Liver (tissue), 9 donors: Measurements from ENCODE around the gene BEGAIN. TPM values are rescaled to one million over a fixed set of nuclear protein-coding genes. Genes with fewer than 3 reads are reported as not detected.

Experiments used
- DNase-seq: peaks from one replicate; pipeline ENCODE4 v3.0.0-alpha.2; 2017; ENCODE audit warnings: low spot score
- H3K27ac ChIP-seq, 2 donors: one replicate each; pipeline ENCODE4 v1.7.0; 2013; ENCODE audit warnings: inconsistent platforms in 2 of 2, low read length in 2 of 2, control low read depth in 1 of 2, low read depth in 1 of 2, mild to moderate bottlenecking in 1 of 2
- H3K27me3 ChIP-seq, 4 donors: one replicate each; pipeline versions ENCODE4 v1.6.1 to v1.7.0; 2013; ENCODE audit warnings: low read length in 3 of 4, inconsistent platforms in 1 of 4, mild to moderate bottlenecking in 1 of 4, moderate library complexity in 1 of 4; ENCODE audit not compliant: control insufficient read depth in 4 of 4, insufficient read depth in 4 of 4
- H3K36me3 ChIP-seq, 4 donors: one replicate each; pipeline versions ENCODE4 v1.6.1 to v1.7.0; 2013; ENCODE audit warnings: low read length in 3 of 4, mild to moderate bottlenecking in 3 of 4, low read depth in 1 of 4, moderate library complexity in 1 of 4; ENCODE audit not compliant: control insufficient read depth in 4 of 4, insufficient read depth in 3 of 4
- H3K4me1 ChIP-seq, 4 donors: one replicate each; pipeline versions ENCODE4 v1.6.1 to v1.7.0; 2013; ENCODE audit warnings: low read length in 3 of 4, mild to moderate bottlenecking in 3 of 4, moderate library complexity in 1 of 4; ENCODE audit not compliant: control insufficient read depth in 4 of 4, insufficient read depth in 4 of 4
- H3K4me3 ChIP-seq, 3 donors: one replicate each; pipeline versions ENCODE4 v1.6.1 to v1.7.0; 2013; ENCODE audit warnings: low read length in 3 of 3, control low read depth in 1 of 3, low read depth in 1 of 3, mild to moderate bottlenecking in 1 of 3
- H3K9ac ChIP-seq, 2 donors: one replicate each; pipeline ENCODE4 v1.7.0; 2013; ENCODE audit warnings: low read length in 2 of 2, mild to moderate bottlenecking in 2 of 2, moderate library complexity in 2 of 2, control low read depth in 1 of 2, low read depth in 1 of 2
- H3K9me3 ChIP-seq, 4 donors: one replicate each; pipeline versions ENCODE4 v1.6.1 to v1.7.0; 2013; ENCODE audit warnings: low read length in 3 of 4; ENCODE audit not compliant: control insufficient read depth in 4 of 4
- ATF3 ChIP-seq: IDR thresholded peaks from 2 replicates; pipeline ENCODE4 v1.6.1; 2016; ENCODE audit warnings: antibody characterized with exemption
- CTCF ChIP-seq: fragments of 150-350 bp; IDR thresholded peaks from 2 replicates; pipeline ENCODE4 v1.5.1; 2017; ENCODE audit warnings: improper control_type of control experiment, low read depth, low read length; ENCODE audit not compliant: missing input control
- EGR1 ChIP-seq, 2 donors: IDR thresholded peaks; 2 replicates each; pipeline ENCODE4 v1.6.1; 2016 to 2018; ENCODE audit warnings: antibody characterized with exemption in 2 of 2, low read depth in 2 of 2
- FOXA1 ChIP-seq: IDR thresholded peaks from 2 replicates; pipeline ENCODE4 v1.6.1; 2016; ENCODE audit warnings: antibody characterized with exemption
- FOXA2 ChIP-seq: IDR thresholded peaks from 2 replicates; pipeline ENCODE4 v1.6.1; 2016; ENCODE audit warnings: antibody characterized with exemption
- GABPA ChIP-seq, 2 donors: IDR thresholded peaks in 1 of 2; conservative IDR thresholded peaks in 1 of 2; 2 replicates each; pipeline ENCODE4 v1.6.1; 2016; ENCODE audit warnings: antibody characterized with exemption in 2 of 2, mild to moderate bottlenecking in 1 of 2, moderate library complexity in 1 of 2
- HNF4A ChIP-seq, 2 donors: conservative IDR thresholded peaks; 2 replicates each; pipeline ENCODE4 v1.6.1; 2016; ENCODE audit warnings: antibody characterized with exemption in 2 of 2, mild to moderate bottlenecking in 2 of 2
- HNF4G ChIP-seq: IDR thresholded peaks from 2 replicates; pipeline ENCODE4 v1.6.1; 2016; ENCODE audit warnings: antibody characterized with exemption
- JUND ChIP-seq, 2 donors: IDR thresholded peaks; 2 replicates each; pipeline ENCODE4 v1.6.1; 2016; ENCODE audit warnings: antibody characterized with exemption in 2 of 2
- MAX ChIP-seq: IDR thresholded peaks from 2 replicates; pipeline ENCODE4 v1.6.1; 2016; ENCODE audit warnings: antibody characterized with exemption
- NR2F2 ChIP-seq: IDR thresholded peaks from 2 replicates; pipeline ENCODE4 v1.6.1; 2016; ENCODE audit warnings: antibody characterized with exemption
- RAD21 ChIP-seq, 2 donors: IDR thresholded peaks; 2 replicates each; pipeline ENCODE4 v1.6.1; 2016; ENCODE audit warnings: antibody characterized with exemption in 2 of 2, mild to moderate bottlenecking in 2 of 2
- RXRA ChIP-seq, 2 donors: IDR thresholded peaks; 2 replicates each; pipeline ENCODE4 v1.6.1; 2017 to 2018; ENCODE audit warnings: antibody characterized with exemption in 2 of 2, mild to moderate bottlenecking in 1 of 2
- SP1 ChIP-seq: IDR thresholded peaks from 2 replicates; pipeline ENCODE4 v1.6.1; 2018; ENCODE audit warnings: antibody characterized with exemption, mild to moderate bottlenecking
- TAF1 ChIP-seq: conservative IDR thresholded peaks from 2 replicates; pipeline ENCODE4 v1.6.1; 2016; ENCODE audit warnings: antibody characterized with exemption, mild to moderate bottlenecking
- YY1 ChIP-seq: IDR thresholded peaks from 2 replicates; pipeline ENCODE4 v1.6.1; 2016; ENCODE audit warnings: antibody characterized with exemption, mild to moderate bottlenecking
- ZBTB33 ChIP-seq: IDR thresholded peaks from 2 replicates; pipeline ENCODE4 v1.6.1; 2016; ENCODE audit warnings: antibody characterized with exemption
- whole genome bisulfite sequencing: extraction: QIAGEN DNeasy Blood & Tissue Kit; methylation state at CpG from one replicate; pipeline ENCODE4 v1.1.7; 2013; 5-methylcytosine and 5-hydroxymethylcytosine counted together
- polyA plus RNA-seq, 2 donors: library from polyadenylated mRNA; stranded (reverse) in 1 of 2; unstranded in 1 of 2; fragments of 200-250 nt in 1 of 2; fragments of >200 nt in 1 of 2; fragmentation: Nextera tagmentation in 1 of 2; extraction: Ambion mirVana in 1 of 2; gene quantifications; one replicate each; pipeline versions ENCODE4 v1.2.1 to v1.2.3, GENCODE V29; 2013 to 2015
- total RNA-seq, 2 donors: library from RNA; depleted of rRNA; stranded (reverse); fragments of >200 nt; gene quantifications; one replicate each; pipeline ENCODE4 v1.2.3, GENCODE V29; 2014
- donor health status: healthy.
- donor health status: healthy.
- donor health status: healthy.
- donor health status: healthy.
- donor health status: healthy.

BEGAIN gene
- total and polyA plus RNA-seq, 4 donors: 0.11 to 1.9 (median 0.29) TPM

- no peak for TF ChIP-seq SP1
- no peak for TF ChIP-seq TAF1
Observed at GRCh38 chr14:100531152-100532121, 55.8 kb downstream of the BEGAIN start (continued).

- Histone ChIP-seq H3K4me3 (no peak overlapping the region), H3K36me3 (peaks cover 0 to 9% (median 5%) of the 10 kb centered on the region in 4 donors), H3K9me3 (no peaks in the 10 kb centered on the region), H3K27me3 (no peaks in the 10 kb centered on the region), H3K27ac (no peak overlapping the region), H3K9ac (no peak overlapping the region), H3K4me1 (peaks cover 12 to 24% (median 21%) of the 10 kb centered on the region in 4 donors)
- DNase-seq: no peak
- TF ChIP-seq SP1 (no peak), GABPA (IDR thresholded peaks at IDR 0.05 in 1 of 2, conservative IDR thresholded peaks at IDR 0.05 in 1 of 2) (no peak), ZBTB33 (no peak), TAF1 (no peak), JUND (IDR thresholded peaks at IDR 0.05) (no peak), HNF4A (conservative IDR thresholded peaks at IDR 0.05) (no peak), FOXA1 (no peak), ATF3 (no peak), RXRA (IDR thresholded peaks at IDR 0.05) (no peak), MAX (no peak), EGR1 (IDR thresholded peaks at IDR 0.05; ENCODE audit: low read depth in 2 of 2) (no peak), FOXA2 (no peak), HNF4G (no peak), RAD21 (IDR thresholded peaks at IDR 0.05) (no peak), YY1 (no peak)
- WGBS: 97% methylated on average over 13 of the region's 13 CpGs
Observed at GRCh38 chr14:100530270-100531072, 56.7 kb downstream of the BEGAIN start.

- Histone ChIP-seq H3K9ac (no peak overlapping the region), H3K27ac (no peak overlapping the region), H3K9me3 (no peaks in the 10 kb centered on the region), H3K4me3 (no peak overlapping the region), H3K36me3 (peaks cover 0 to 9% (median 5%) of the 10 kb centered on the region in 4 donors), H3K4me1 (peaks cover 8 to 20% (median 18%) of the 10 kb centered on the region in 4 donors), H3K27me3 (no peaks in the 10 kb centered on the region)
- WGBS: 97% methylated on average over 21 of the region's 21 CpGs
- TF ChIP-seq ATF3: no peak
- TF ChIP-seq TAF1: no peak
- TF ChIP-seq EGR1 (IDR thresholded peaks at IDR 0.05; ENCODE audit: low read depth in 2 of 2): no peak
- TF ChIP-seq HNF4G: no peak
- TF ChIP-seq CTCF: no peak
- no peak for TF ChIP-seq ZBTB33
- TF ChIP-seq HNF4A (conservative IDR thresholded peaks at IDR 0.05): no peak
- no peak for TF ChIP-seq NR2F2
- DNase-seq: no peak
Observed at GRCh38 chr14:100529561-100530031, 57.6 kb downstream of the BEGAIN start.
